ENCODE data around the gene IL18BP. TPM values are rescaled to one million over a fixed set of nuclear protein-coding genes. Genes with fewer than 3 reads are reported as not detected.

The IL18BP gene
- total RNA-seq, 1 donor from 2014 or later: 9.6 TPM

- DNase-seq (ENCODE audit: extremely low spot score, unreplicated experiment): no peak
- no peak overlapping the region for H3K27ac Mint-ChIP-seq (ENCODE audit: unreplicated experiment)
- H3K9me3 Mint-ChIP-seq (ENCODE audit: unreplicated experiment): no peaks in the 10 kb centered on the region
- H3K4me1 Mint-ChIP-seq (ENCODE audit: unreplicated experiment): peaks cover 8% of the 10 kb centered on the region
- H3K27me3 Mint-ChIP-seq (ENCODE audit: unreplicated experiment): no peaks in the 10 kb centered on the region
- no peak for TF ChIP-seq CTCF (IDR thresholded peaks at IDR 0.05)
- peaks cover 18% of the 10 kb centered on the region for H3K36me3 Mint-ChIP-seq (ENCODE audit: unreplicated experiment)
- no peak overlapping the region for H3K4me3 Mint-ChIP-seq (ENCODE audit: unreplicated experiment)
Measured at GRCh38 chr11:71988050-71988449, 10.7 kb upstream of the IL18BP start.

- no peak for TF ChIP-seq CTCF (IDR thresholded peaks at IDR 0.05)
- H3K36me3 Mint-ChIP-seq (ENCODE audit: unreplicated experiment): peaks cover 17% of the 10 kb centered on the region
- H3K9me3 Mint-ChIP-seq (ENCODE audit: unreplicated experiment): no peaks in the 10 kb centered on the region
Measured at GRCh38 chr11:71990701-71991100, 8.0 kb upstream of the IL18BP start.

GRCh38 chr11:71991494-71991893 is 7.2 kb upstream of the IL18BP start:
- H3K27me3 Mint-ChIP-seq (ENCODE audit: unreplicated experiment): no peaks in the 10 kb centered on the region

More at GRCh38 chr11:71990701-71991100, 8.0 kb upstream of the IL18BP start:
- Mint-ChIP-seq H3K4me1 (ENCODE audit: unreplicated experiment) (peaks cover 8% of the 10 kb centered on the region), H3K27me3 (ENCODE audit: unreplicated experiment) (no peaks in the 10 kb centered on the region), H3K4me3 (ENCODE audit: unreplicated experiment) (no peak overlapping the region), H3K27ac (ENCODE audit: unreplicated experiment) (no peak overlapping the region)
- DNase-seq (ENCODE audit: extremely low spot score, unreplicated experiment): no peak

GRCh38 chr11:71992136-71992730 is 6.5 kb upstream of the IL18BP start:
- no peaks in the 10 kb centered on the region for H3K27me3 Mint-ChIP-seq (ENCODE audit: unreplicated experiment)
- peaks cover 19% of the 10 kb centered on the region for H3K36me3 Mint-ChIP-seq (ENCODE audit: unreplicated experiment)
- no peak for TF ChIP-seq CTCF (IDR thresholded peaks at IDR 0.05)
- H3K27ac Mint-ChIP-seq (ENCODE audit: unreplicated experiment): no peak overlapping the region
- H3K4me3 Mint-ChIP-seq (ENCODE audit: unreplicated experiment): no peak overlapping the region
- no peaks in the 10 kb centered on the region for H3K9me3 Mint-ChIP-seq (ENCODE audit: unreplicated experiment)
- DNase-seq (ENCODE audit: extremely low spot score, unreplicated experiment): no peak
- H3K4me1 Mint-ChIP-seq (ENCODE audit: unreplicated experiment): no peaks in the 10 kb centered on the region

More at GRCh38 chr11:71991494-71991893, 7.2 kb upstream of the IL18BP start:
- TF ChIP-seq CTCF (IDR thresholded peaks at IDR 0.05): no peak
- Mint-ChIP-seq H3K36me3 (ENCODE audit: unreplicated experiment) (peaks cover 17% of the 10 kb centered on the region), H3K27ac (ENCODE audit: unreplicated experiment) (no peak overlapping the region), H3K9me3 (ENCODE audit: unreplicated experiment) (no peaks in the 10 kb centered on the region), H3K4me3 (ENCODE audit: unreplicated experiment) (no peak overlapping the region), H3K4me1 (ENCODE audit: unreplicated experiment) (peaks cover 4% of the 10 kb centered on the region)
- DNase-seq (ENCODE audit: extremely low spot score, unreplicated experiment): no peak

- H3K27me3 Mint-ChIP-seq (ENCODE audit: unreplicated experiment): no peaks in the 10 kb centered on the region
- H3K36me3 Mint-ChIP-seq (ENCODE audit: unreplicated experiment): peaks cover 18% of the 10 kb centered on the region
- H3K4me1 Mint-ChIP-seq (ENCODE audit: unreplicated experiment): peaks cover 17% of the 10 kb centered on the region
- H3K9me3 Mint-ChIP-seq (ENCODE audit: unreplicated experiment): no peaks in the 10 kb centered on the region
- no peak for DNase-seq (ENCODE audit: extremely low spot score, unreplicated experiment)
- H3K27ac Mint-ChIP-seq (ENCODE audit: unreplicated experiment): no peak overlapping the region
- no peak for TF ChIP-seq CTCF (IDR thresholded peaks at IDR 0.05)
- no peak overlapping the region for H3K4me3 Mint-ChIP-seq (ENCODE audit: unreplicated experiment)
Measured at GRCh38 chr11:71994786-71995185, 3.9 kb upstream of the IL18BP start.

Measured in osteocyte (in vitro differentiated cells).